ENCODE results near the gene MKRN2. TPM values are rescaled to one million over a fixed set of nuclear protein-coding genes. Genes with fewer than 3 reads are reported as not detected.

The MKRN2 gene
- total and polyA plus RNA-seq, 2 donors (not counting 3 experiments of a cell fraction or from before 2014, with no cell fraction given) = 27.3 to 29.9 TPM

- no peaks in the 10 kb centered on the region for H3K27me3 ChIP-seq (ENCODE audit: control insufficient read depth in 2 of 2, insufficient read depth in 2 of 2, low read length in 2 of 2)
- H3K9me3 ChIP-seq (replicated peaks; ENCODE audit: control insufficient read depth, insufficient read depth, low read length) = no peaks in the 10 kb centered on the region
- POLR2A ChIA-PET = no interaction called here
- no peak for TF ChIP-seq MYC (IDR thresholded peaks at IDR 0.05; ENCODE audit: low read depth, low read length)
- no peak for TF ChIP-seq POLR2A (IDR thresholded peaks at IDR 0.05; ENCODE audit: low read depth, low read length)
- no peak for TF ChIP-seq CTCF (IDR thresholded peaks at IDR 0.05; ENCODE audit: extremely low read depth in 1 of 2, insufficient read depth in 1 of 2, low read depth in 1 of 2, low read length in 2 of 2)
- no peak for TF ChIP-seq MAX (IDR thresholded peaks at IDR 0.05; ENCODE audit: insufficient read depth, insufficient read length)
- no peak for TF ChIP-seq EZH2 (IDR thresholded peaks at IDR 0.05; ENCODE audit: borderline replicate concordance, low read depth, low read length, severe bottlenecking)
- TF ChIP-seq FOS (IDR thresholded peaks at IDR 0.05; ENCODE audit: borderline replicate concordance, insufficient read depth, low read length) = no peak
- TF ChIP-seq POLR2AphosphoS5 (IDR thresholded peaks at IDR 0.05; ENCODE audit: insufficient read depth, low read depth, low read length) = no peak
- dilution Hi-C loops (cut with MboI; ENCODE audit: extremely low pct_ligation_motif_present, low sequenced_read_pairs) (no loop called here), intact Hi-C loops (cut with micrococcal nuclease) (no loop called here)
- H3K79me2 ChIP-seq (ENCODE audit: control insufficient read depth, insufficient read depth, low read length) = no peaks in the 10 kb centered on the region
- no peaks in the 10 kb centered on the region for H3K9me1 ChIP-seq (replicated peaks; ENCODE audit: control insufficient read depth, extremely low read depth, insufficient read depth, low read length)
- FAIRE-seq (no peak), DNase-seq (ENCODE audit: low read depth, low spot score) (no peak)
- no peaks in the 10 kb centered on the region for H3K4me1 ChIP-seq (ENCODE audit: control insufficient read depth, extremely low read depth, insufficient read depth, low read length)
- BruUV-seq (replicated peaks) = no TSS peak
- H3K36me3 ChIP-seq (ENCODE audit: control insufficient read depth in 2 of 2, extremely low read depth in 1 of 2, insufficient read depth in 2 of 2, low read length in 2 of 2) = peaks cover 5 to 8% of the 10 kb centered on the region in 2 experiments
- no peak overlapping the region for H2AFZ ChIP-seq (ENCODE audit: low read depth, low read length)
- CTCF ChIA-PET = no interaction called here
- no peak overlapping the region for H3K9ac ChIP-seq (replicated peaks; ENCODE audit: extremely low read depth, insufficient read depth, low read length)
- H4K20me1 ChIP-seq (replicated peaks; ENCODE audit: control insufficient read depth, extremely low read depth, insufficient read depth, low read length) = no peaks in the 10 kb centered on the region
- H3K4me3 ChIP-seq (replicated peaks in 1 of 3; ENCODE audit: insufficient read depth in 1 of 3, low read depth in 1 of 3, low read length in 3 of 3) = no peak overlapping the region
- H3K27ac ChIP-seq (ENCODE audit: insufficient read depth, low read depth, low read length) = no peak overlapping the region
- no peak overlapping the region for H3K4me2 ChIP-seq (ENCODE audit: insufficient read depth, low read length)
These were observed 24.7 kb upstream of the MKRN2 start for GRCh38 chr3:12532182-12532581.

Measured in endothelial cell of umbilical vein (primary cell).